NCI-H2107 (cell line): ENCODE measurements around the gene ALS2.
"Not testable (repeated sequence)": the region's sequence is repeated elsewhere in the genome, so short reads cannot be mapped to it uniquely, and the experiment has no call there.

Experiments
- DNase-seq: peaks from one replicate; lab custom pipeline; 2025; lab: John Stamatoyannopoulos, UW

Gene ALS2

DNA sequence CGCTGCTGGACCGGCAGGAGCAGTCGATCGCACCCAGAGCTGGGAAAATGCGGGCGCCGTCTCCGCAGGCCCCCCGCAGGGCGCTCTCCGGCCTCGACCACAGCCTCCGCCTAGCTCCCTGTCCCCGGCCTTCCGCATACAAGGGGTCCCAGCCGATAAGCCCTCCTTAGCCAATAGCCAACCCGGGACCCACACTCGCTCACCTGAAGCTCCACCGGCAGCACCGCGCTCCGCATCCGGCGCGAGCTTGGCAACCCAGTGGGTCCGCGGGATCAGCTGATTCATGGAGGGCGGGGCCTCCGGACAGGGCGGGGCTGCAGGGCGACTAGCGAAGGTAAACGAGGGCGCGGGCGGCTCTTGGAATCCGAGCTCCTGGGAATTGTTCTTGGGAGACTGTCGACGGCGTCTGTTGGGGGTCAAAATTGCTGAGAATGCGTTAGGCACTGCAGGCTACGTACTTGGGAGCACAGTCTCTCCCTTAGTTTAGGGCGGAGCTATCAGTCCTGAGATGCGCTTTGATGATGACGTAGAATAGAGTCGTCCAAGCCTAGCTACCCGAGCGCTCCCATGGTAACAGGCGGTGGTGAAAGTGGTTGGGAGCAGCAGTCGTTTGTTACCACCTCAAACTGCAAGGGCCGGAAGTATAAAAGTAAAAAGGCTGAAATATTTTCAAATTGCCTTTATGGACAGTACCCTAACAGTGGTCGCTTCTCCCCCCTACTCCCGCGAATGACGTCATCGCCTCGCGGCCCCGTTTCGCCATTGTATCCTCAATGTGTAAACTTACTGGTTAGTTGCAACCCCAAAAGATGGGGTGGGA, at the start of gene ALS2:
ALS2 (minus strand) TSS at position 260 of the 820 bp plus-strand sequence. CDS start 12,048 bp downstream, outside the sequence.
- DNase-seq: peak; percentile 95

DNA sequence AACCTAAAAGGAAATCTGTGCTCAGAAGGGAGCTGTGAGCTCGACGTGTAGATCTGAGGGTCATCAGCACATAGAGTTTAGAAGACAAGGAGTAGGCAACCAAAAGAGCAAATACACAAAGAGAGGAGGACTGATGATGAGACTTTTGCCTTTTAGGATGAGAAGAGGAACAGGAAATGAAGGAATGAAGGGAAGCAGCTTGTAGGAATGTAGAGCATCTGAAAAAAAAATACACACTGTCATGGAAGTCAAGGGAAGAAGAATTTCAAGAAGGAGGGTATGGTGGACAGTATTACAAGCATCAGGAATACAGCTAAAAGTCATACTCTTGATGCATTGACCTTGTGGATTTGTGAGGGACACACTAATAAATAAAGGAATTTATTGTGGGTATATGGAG, 47.5 kb upstream of the ALS2 start:
- DNase-seq: no peak

- DNase-seq: peak; percentile 8
Observed at GRCh38 chr2:201827621-201828020, 46.9 kb upstream of the ALS2 start.

DNA sequence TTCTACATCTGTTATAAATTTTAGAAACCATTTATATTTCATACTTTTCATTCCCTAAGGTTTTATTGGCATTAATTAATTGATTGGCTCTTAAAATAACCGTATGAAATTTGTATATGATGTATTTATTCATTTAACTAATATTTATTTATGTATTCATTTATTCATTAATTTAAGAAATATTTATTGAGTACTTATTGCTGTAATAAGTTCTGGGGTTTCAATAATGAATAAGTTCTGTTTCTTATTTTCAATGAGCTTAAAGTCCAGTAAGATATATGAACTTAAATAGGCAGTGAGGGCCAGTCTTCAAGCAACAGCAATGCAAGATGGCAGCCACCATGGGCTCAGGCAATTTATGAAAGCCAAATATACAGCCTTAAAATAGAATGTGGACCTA, 43.5 kb upstream of the ALS2 start:
- DNase-seq: no peak

DNA sequence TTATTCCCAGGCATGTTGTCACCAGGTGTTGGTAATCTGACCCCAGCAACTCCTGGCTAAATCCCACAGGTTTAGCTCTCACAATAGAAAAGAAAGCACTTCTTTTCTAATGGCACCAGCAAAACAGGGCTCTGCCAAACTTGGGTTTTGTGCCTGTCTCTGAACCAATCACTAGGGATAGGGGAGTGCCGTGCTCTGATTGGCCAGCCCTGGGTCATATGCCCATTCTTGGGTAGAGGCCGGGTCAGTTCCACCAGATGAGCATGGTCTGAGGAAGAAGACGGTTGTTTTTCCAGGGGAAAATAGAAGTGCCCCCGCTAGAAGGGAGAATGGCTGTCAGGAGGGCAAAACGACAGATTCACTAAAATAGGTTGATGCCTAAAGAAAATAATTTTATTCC, 40.3 kb upstream of the ALS2 start:
- DNase-seq: peak; percentile 27

- no peak for DNase-seq
Observed at GRCh38 chr2:201820383-201821007, 39.8 kb upstream of the ALS2 start.

GRCh38 chr2:201816657-201817575, 36.2 kb upstream of the ALS2 start:
- no peak for DNase-seq

DNA sequence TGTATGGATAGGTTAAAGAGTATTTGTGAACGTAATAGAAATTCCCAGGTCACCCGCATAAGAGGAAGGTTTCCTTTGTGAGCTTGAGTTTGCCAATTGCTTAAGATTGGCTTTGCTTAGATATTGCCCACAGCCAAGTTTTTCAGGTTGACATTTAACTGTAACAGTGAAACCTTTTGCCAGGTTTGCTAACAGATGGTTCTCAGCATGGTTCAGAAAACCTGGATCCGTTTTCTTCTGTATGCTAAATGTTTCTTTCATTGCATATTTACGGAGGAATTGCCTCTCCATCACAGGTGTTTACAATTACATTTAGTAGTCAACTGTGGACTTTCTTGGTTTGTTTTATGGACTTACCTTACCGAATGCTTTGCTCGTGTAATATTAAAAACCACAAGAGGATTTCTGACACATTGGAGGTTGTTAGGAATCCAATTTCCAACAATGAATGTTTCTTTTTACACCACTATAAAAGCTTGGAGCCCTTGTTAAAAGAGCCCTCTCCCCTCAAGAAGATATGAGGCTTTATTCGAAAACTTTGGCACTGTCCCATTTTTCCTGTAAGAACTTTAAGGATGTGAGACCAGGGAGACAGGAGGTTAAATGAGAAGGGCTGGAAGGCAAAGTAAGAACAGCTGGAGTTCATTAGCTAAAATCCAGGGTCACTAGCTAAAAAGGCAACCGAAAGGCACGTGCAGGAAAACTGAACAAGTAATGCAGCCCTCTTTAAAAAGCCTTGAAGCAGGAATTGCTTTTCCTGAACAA, 33.4 kb upstream of the ALS2 start:
- DNase-seq: peak; percentile 42

DNA sequence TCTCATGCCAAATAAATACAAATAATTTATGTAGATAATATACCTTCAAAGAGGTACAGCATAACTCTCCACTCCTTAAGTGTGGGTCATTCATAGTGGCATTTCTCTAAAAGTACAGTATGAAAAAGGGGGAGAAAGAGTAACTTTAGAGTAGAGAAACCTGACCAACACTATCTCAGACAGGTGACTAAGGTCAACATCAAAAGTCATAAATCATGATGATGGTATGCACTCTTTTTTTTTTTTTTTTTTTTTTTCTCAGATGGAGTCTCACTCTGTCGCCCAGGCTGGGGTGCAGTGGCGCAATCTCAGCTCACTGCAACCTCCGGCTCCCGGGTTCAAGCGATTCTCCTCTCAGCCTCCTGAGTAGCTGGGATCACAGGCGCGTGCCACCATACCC, 29.9 kb upstream of the ALS2 start:
- not testable (repeated sequence) for DNase-seq

DNA sequence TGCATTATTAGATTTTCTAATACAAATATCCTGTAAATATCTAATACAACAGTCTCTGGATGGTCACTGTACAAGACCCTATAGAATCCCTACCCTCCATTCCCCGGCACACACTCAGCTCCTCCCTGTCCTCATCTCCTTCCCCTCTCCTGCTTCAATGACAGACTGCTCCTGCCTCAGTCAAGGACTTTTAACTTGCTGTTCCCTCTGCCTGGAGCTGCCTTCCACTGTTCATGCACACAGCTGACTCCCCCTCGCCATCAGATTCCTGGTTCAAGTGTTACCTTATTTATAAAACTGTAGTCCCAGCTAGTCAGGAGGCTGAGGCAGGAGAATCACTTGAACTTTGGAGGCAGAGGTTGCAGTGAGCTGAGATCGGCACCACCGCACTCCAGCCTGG, 28.9 kb upstream of the ALS2 start:
- DNase-seq: no peak

DNA sequence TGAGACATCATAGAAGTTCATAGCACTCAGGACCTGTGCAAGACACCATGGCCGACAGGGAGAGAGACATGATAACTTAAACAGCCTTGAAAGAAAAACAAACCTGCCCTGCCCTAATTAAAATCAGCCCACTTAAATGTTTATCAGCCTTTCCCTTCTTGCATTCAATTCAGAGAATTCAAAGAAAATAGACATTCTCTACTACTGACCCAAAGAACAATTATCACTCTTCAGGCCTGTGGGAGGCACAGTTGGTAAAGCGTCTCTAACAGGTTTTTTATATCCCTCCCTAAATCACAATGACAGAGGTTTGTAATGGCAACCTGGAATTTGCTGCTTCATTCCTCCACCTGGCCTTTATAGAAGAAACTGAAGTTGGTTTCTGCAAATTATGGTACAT, 27.3 kb upstream of the ALS2 start:
- no peak for DNase-seq

GRCh38 chr2:201807452-201807999, 26.8 kb upstream of the ALS2 start:
- DNase-seq: no peak

DNA sequence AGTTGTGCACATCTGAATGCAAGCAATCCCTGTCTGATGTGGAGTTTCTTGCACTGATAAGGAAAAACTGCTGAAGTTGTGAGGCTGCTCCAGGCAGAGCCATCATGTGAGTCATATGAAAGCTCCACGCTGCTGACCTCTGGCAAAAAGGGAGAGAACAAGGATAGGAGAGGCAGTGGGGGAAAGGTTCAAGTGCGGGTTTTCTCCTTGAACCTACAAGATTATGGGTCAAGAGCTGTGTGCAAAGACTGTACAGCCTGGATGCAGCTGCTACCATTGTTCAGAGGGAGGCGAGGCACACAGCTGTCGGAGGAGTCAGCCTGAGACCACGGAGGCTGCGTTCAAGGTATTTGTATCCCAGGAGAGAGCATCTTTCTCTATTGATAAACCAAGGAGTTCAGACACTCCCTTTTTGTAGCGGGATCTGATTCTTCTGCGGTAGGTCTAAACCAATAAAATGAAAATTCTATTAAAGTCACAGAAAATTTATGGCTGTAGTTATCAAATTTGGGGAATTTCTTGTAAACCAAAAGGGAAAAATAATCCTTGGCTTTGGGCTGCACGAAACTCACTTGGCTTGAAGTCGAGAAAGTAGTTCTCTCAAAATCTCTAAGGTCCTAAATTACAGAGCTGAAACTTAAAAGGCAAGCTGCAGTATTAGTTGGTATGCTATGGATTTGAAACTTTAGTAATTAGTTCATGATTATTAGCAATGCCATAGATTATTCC, 25.9 kb upstream of the ALS2 start, which contains the start of gene CDK15:
CDK15 (plus strand) TSS at position 96 of the 729 bp plus-strand sequence; CDS start at position 224, 128 bp downstream.
- no peak for DNase-seq

GRCh38 chr2:201798914-201799285, 18.2 kb upstream of the ALS2 start:
- not testable (repeated sequence) for DNase-seq

GRCh38 chr2:201798252-201798913, 17.6 kb upstream of the ALS2 start:
- no peak for DNase-seq

GRCh38 chr2:201797175-201797840, 16.6 kb upstream of the ALS2 start:
- DNase-seq: no peak

- no peak for DNase-seq
Observed at GRCh38 chr2:201796478-201796865, 15.7 kb upstream of the ALS2 start.

GRCh38 chr2:201795607-201796477, 15.1 kb upstream of the ALS2 start:
- no peak for DNase-seq

GRCh38 chr2:201794294-201794693, 13.6 kb upstream of the ALS2 start:
- no peak for DNase-seq
